Right atrium auricular region (tissue), 2 donors: ENCODE measurements around the gene KIFAP3. TPM values are rescaled to one million over a fixed set of nuclear protein-coding genes. Genes with fewer than 3 reads are reported as not detected.

ENCODE experiments used
- DNase-seq: peaks from one replicate; pipeline ENCODE4 v3.0.0-alpha.2; 2019; ENCODE audit warnings: low spot score
- H3K27ac ChIP-seq, 2 donors: fragments of 200-600 bp; sonication (generic); 1 replicate in 1 of 2; 2 replicates in 1 of 2; pipeline ENCODE4 v1.5.1; 2016 to 2019
- H3K27me3 ChIP-seq, 2 donors: fragments of 200-600 bp; sonication (generic); one replicate each; pipeline versions ENCODE4 v1.5.1 to v1.6.0; 2017 to 2019
- H3K36me3 ChIP-seq: fragments of 200-600 bp; sonication (generic); one replicate; pipeline ENCODE4 v1.5.1; 2016
- H3K4me1 ChIP-seq, 2 donors: fragments of 200-600 bp; sonication (generic); one replicate each; pipeline versions ENCODE4 v1.5.1 to v1.6.0; 2017 to 2019
- H3K4me3 ChIP-seq, 2 donors: fragments of 200-600 bp; sonication (generic); 1 replicate in 1 of 2; 2 replicates in 1 of 2; pipeline ENCODE4 v1.5.1; 2017 to 2019; ENCODE audit warnings: mild to moderate bottlenecking in 1 of 2, moderate library complexity in 1 of 2
- H3K9me3 ChIP-seq, 2 donors: fragments of 200-600 bp; sonication (generic); one replicate each; pipeline ENCODE4 v1.5.1; 2019
- total RNA-seq, 2 donors: library from RNA; depleted of rRNA; stranded (reverse); fragments of >200 nt; gene quantifications; one replicate each; pipeline ENCODE4 v1.1.0, GENCODE V29; 2016
- TF ChIP-seq, protein P1 (sequence below), 2 donors: fragments of 200-600 bp; sonication (generic); IDR thresholded peaks; one replicate each; pipeline ENCODE4 v1.5.1; 2019; ENCODE audit warnings: antibody characterized with exemption in 2 of 2

The KIFAP3 gene
- total RNA-seq, 2 donors from 2014 or later = 52.3 to 62.2 TPM

GRCh38 chr1:170030212-170030611 is 44.3 kb downstream of the KIFAP3 start:
- Histone ChIP-seq H3K36me3 (peaks cover 8% of the 10 kb centered on the region), H3K27ac (no peak overlapping the region), H3K4me3 (no peak overlapping the region), H3K27me3 (no peaks in the 10 kb centered on the region), H3K4me1 (no peaks in the 10 kb centered on the region), H3K9me3 (peaks cover 0 to 8% of the 10 kb centered on the region in 2 donors)
- TF ChIP-seq, protein P1, sequence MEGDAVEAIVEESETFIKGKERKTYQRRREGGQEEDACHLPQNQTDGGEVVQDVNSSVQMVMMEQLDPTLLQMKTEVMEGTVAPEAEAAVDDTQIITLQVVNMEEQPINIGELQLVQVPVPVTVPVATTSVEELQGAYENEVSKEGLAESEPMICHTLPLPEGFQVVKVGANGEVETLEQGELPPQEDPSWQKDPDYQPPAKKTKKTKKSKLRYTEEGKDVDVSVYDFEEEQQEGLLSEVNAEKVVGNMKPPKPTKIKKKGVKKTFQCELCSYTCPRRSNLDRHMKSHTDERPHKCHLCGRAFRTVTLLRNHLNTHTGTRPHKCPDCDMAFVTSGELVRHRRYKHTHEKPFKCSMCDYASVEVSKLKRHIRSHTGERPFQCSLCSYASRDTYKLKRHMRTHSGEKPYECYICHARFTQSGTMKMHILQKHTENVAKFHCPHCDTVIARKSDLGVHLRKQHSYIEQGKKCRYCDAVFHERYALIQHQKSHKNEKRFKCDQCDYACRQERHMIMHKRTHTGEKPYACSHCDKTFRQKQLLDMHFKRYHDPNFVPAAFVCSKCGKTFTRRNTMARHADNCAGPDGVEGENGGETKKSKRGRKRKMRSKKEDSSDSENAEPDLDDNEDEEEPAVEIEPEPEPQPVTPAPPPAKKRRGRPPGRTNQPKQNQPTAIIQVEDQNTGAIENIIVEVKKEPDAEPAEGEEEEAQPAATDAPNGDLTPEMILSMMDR (IDR thresholded peaks at IDR 0.05) = no peak
- no peak for DNase-seq

DNA sequence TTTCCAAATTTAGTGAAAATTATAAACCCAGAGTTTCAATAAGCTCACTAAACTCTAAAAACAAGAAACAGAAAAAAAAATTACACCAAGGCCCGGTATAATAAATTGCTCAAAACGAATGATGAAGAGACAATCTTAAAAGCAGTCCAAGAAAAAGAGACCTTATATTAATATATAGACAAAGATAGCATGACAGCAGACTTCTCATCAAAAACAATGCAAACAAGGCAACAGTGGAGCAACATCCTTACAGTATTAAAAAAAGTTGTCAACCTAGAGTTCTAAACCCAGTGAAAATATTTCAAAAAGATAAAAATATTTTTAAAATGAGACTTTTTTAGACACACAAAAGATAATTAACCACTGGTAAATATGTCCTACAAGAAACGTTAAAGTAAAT is 46.7 kb downstream of the KIFAP3 start:
- peaks cover 0 to 8% of the 10 kb centered on the region in 2 donors for H3K9me3 ChIP-seq
- no peak overlapping the region for H3K4me3 ChIP-seq
- H3K4me1 ChIP-seq = no peaks in the 10 kb centered on the region
- no peak overlapping the region for H3K27ac ChIP-seq
- DNase-seq = no peak
- H3K27me3 ChIP-seq = no peaks in the 10 kb centered on the region
- TF ChIP-seq, protein P1 (IDR thresholded peaks at IDR 0.05) = no peak
- H3K36me3 ChIP-seq = no peaks in the 10 kb centered on the region

DNA sequence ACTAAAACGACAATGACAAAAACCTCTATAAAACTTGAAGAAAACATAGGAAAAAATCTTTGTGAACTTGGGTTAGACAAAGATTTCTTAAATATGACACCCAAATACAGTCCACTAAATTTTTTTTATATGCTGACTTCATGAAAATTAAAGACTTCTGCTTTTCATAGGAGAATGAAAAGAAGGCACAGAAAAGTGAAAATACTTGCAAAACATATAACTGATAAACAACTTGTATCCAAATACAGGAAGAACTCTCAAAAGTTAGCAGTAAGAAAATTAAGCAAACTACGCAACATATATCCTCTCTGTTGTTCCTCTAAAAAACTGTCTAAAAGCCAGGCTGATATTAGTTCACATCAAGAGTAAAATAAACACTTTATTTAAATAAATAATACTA is 53.6 kb downstream of the KIFAP3 start:
- TF ChIP-seq, protein P1 (IDR thresholded peaks at IDR 0.05) = no peak
- no peak overlapping the region for H3K4me3 ChIP-seq
- peaks cover 0 to 9% of the 10 kb centered on the region in 2 donors for H3K9me3 ChIP-seq
- DNase-seq = no peak
- H3K27ac ChIP-seq = no peak overlapping the region
- no peaks in the 10 kb centered on the region for H3K4me1 ChIP-seq
- no peaks in the 10 kb centered on the region for H3K27me3 ChIP-seq
- no peaks in the 10 kb centered on the region for H3K36me3 ChIP-seq

- H3K36me3 ChIP-seq = peaks cover 8% of the 10 kb centered on the region
- DNase-seq = no peak
- H3K4me3 ChIP-seq = no peak overlapping the region
- H3K27ac ChIP-seq = no peak overlapping the region
- H3K27me3 ChIP-seq = no peaks in the 10 kb centered on the region
- peaks cover 0 to 9% of the 10 kb centered on the region in 2 donors for H3K9me3 ChIP-seq
- no peaks in the 10 kb centered on the region for H3K4me1 ChIP-seq
- TF ChIP-seq, protein P1 (IDR thresholded peaks at IDR 0.05) = no peak
Observed at GRCh38 chr1:170017478-170017877, 57.0 kb downstream of the KIFAP3 start.

- Histone ChIP-seq H3K4me1 (no peaks in the 10 kb centered on the region), H3K4me3 (no peak overlapping the region), H3K27ac (no peak overlapping the region), H3K27me3 (no peaks in the 10 kb centered on the region), H3K9me3 (no peaks in the 10 kb centered on the region), H3K36me3 (peaks cover 8% of the 10 kb centered on the region)
- TF ChIP-seq, protein P1 (IDR thresholded peaks at IDR 0.05) = no peak
- DNase-seq = no peak
Observed at GRCh38 chr1:170012920-170013319, 61.6 kb downstream of the KIFAP3 start.

DNA sequence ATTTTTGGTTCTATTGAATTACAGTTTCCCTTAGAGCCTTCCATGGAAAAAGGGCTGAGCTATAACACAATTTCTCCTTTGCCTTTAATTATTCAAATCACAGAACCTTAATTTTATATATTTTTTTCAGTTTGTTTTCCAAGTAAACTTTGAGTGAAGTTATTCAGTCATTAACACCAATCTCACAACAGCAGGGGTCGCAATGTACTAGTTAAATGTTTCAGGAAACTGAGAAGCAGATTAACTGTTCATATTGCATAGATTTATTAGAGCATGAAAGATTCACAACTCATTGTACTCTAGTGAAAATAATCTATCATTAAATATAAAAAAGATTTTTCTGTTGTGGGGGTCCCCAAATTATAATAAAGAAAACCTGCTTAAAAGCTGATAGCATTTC is 64.1 kb downstream of the KIFAP3 start:
- no peaks in the 10 kb centered on the region for H3K27me3 ChIP-seq
- H3K4me3 ChIP-seq = no peak overlapping the region
- H3K4me1 ChIP-seq = no peaks in the 10 kb centered on the region
- TF ChIP-seq, protein P1 (IDR thresholded peaks at IDR 0.05) = peak; percentile 9 to 59
- H3K9me3 ChIP-seq = no peaks in the 10 kb centered on the region
- DNase-seq = no peak
- no peak overlapping the region for H3K27ac ChIP-seq
- H3K36me3 ChIP-seq = peaks cover 5% of the 10 kb centered on the region
